Measurements from ENCODE around the gene GIPR.
"Not testable (repeated sequence)": the region's sequence is repeated elsewhere in the genome, so short reads cannot be mapped to it uniquely, and the experiment has no call there.

The GIPR gene

DNA sequence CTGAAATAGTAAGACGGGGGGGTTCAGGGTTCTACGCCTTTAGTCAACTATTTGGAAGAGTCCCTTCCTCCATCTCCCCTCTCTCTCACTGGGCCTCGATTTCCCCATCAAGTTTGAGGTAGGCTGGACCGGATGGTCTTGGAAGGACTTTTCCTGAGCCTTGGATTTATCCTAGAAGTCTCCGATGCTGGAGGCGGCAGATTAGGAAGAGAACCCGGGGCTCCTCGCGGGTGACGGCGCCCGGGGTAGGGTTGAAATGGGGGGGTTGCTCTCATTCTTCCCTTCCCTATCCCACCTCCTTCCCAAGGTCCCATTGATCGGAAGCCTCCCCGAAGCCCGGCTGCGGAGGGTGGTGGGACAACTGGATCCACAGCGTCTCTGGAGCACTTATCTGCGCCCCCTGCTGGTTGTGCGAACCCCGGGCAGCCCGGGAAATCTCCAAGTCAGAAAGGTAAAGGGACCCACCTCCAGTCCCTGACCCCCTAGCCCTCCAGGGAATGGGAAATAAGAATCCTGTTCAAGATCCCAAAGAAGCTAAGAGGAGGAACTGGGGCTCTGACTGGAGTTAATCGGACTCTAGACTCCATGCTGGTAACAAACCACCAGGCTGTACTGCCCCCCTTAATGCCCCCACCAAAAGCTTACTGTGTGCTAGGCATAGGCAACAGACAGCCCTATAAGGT is 25.2 kb downstream of the GIPR start:
- peak; percentile 30 for DNase-seq

DNA sequence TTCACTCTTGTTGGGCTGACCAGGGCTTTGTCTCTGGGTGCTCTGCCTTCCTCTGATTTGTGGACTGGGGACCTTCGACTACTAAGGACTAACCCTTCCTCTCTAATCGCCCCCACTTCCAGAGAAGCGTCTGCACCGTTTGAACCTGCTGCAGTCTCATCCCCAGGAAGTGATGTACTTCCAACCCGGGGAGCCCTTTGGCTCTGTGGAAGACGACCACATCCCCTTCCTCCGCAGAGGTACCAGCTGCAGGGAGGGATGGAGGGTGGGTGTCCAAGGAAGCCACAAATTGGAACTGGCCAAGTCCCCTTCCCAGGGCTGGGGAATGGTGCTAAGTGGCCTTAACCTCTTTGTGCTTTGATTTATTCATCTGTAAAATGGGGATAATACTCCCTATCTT is 33.7 kb downstream of the GIPR start:
- DNase-seq = no peak

DNA sequence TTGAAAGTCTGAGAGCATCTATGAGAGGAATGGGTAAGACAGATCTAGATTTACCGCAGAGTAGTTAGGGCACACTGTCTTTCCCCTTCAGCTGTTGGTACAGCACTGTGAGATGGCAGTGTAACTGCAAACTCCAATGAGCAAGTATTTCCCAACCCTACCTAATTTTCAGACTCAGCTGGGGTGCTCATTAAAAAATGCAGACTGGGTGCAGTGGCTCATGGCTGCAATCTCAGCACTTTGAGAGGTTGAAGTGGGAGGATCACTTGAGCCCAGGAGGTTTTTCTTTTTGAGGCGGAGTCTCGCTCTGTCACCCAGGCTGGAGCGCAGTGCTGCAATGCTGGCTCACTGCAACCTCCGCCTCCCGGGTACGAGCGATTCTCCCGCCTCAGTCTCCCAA is 37.1 kb downstream of the GIPR start:
- no peak for DNase-seq

DNA sequence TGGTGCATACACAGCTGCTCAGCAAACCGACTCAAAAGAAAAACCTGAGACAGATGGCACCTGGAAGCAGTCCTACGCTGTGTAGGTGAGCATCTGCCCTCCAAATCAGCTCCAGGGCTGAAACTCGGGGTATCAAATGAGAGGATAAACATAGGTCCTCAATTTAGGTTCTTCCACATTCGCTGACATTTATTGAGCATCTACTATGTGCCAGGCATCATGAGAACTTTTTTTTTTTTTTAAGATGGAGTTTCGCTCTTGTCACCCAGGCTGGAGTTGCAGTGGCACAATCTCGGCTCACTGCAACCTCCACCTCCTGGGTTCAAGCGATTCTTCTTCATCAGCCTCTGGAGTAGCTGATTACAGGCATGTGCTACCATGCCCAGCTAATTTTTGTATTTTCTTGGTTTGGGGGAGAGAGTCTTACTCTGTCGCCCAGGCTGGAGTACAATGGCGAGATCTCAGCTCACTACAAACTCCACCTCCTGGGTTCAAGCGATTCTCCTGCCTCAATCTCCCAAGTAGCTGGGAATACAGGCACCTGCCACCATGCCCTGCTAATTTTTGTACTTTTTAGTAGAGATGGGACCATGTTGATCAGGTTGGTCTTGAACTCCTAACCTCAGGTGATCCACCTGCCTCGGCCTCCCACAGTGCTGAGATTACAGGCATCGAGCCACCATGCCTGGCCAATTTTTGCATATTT is 37.8 kb downstream of the GIPR start:
- DNase-seq = no peak

DNA sequence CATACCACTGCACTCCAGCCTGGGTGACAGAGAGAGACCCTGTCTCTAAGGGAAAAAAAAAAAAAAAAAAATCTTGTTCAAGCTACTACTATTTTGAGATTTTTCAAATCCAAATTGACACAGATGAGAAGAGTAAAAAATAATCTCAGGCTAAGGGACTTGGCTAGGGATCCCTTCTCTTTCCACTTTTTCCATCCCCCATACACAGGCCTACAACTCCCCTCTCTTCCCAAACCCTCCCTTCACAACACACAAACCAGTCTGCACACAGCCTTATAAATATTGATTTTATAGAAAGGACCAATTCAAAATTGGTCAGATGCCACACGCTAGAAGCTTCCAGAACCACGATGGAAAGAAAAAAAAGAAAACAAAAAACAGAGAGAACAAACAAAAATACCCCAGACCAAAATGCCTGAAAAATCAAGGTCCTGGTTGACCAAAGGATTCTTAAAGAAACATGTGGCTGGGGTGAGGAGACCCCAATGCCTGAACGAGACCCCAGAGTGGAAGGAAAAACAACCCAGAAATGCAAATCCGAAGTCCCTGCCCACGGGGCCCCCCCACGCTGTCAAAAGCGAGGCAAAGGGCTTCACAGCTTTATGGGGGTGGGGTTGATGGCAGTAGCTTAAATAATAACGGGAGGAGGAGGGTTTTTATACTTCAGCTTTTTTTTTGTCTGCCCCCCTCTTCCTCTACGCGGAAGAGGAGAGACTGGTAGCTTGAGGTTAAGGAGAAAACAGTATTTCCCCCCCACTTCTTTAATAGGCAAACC is 42.5 kb downstream of the GIPR start:
- no peak for DNase-seq

DNA sequence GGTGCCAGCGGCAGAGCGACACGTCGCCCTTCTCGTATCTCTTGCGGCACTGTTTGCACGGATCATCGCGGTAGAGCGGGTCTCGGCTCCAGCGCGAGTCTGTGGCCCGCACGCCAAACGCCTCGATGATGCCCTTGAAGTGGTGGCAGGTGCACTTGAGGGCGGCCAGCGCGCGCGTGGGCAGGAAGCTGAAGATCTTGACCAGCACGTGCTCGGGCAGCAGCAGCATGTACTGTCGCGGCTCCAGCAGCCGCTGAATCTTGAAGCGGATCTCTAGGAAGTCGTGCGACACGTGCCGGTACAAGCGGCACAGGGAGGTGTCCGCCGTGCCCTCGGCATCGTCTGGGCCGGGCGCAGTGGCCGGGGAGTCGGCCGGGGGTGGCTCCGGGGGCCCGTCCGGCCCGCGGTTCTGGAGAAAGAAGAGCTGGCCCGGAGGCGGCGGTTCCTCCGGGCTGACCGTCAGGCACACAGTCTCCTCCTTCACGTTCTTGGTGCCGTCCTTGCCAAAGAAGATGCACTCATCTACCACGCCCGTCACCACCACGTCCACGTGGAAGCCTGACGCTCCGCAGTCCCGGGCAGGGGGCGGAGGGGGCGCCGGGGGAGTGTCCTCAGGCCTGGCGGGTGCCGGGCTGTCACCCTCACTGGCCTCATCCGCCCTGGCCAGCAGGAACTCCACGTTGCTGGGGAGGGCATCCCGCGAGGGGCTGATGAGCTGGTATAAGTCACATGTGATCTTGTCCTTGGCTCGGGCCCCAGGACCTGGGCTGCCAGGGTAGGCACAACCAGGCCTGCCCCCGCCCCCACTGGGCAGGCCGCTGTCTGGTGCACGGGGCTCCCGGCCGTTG is 44.1 kb downstream of the GIPR start:
- no peak for DNase-seq

DNA sequence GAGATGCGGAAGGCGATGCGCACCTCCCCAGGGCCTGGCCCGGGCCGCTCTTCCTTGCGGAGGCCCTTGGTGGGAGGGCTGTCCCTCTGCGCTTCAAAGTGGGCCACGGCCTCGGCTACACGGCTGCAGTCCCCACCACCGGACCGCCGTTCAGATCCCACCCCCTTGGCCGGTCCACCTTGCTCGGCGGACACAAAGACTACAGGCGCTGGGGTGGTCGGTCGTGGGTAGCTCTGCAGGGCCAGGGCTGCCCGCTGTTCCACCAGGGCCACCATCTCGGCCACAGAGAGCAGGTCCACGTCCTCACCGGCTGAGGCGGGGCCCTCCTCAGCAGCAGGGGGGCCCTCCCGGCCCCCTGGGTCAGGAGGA is 44.7 kb downstream of the GIPR start:
- no peak for DNase-seq

DNA sequence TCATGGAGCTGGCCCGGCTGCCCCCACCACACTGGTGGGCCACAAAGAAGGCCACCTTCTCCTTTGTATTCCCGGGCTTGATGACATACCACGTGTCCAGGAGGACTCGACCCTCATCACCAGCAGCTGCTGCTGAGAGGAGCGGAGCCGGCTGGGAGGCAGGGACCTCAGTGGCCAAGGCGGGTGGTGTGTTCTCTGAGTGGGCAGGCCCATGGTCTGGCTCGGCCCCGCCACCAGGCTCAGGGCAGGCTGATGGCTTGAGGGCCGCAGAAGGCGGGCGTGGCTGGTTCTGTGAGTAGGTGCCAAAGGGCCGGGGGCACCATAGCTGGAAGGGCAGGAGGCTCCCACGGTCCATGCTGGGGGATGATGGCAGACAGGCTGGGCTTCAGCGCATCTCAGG is 45.1 kb downstream of the GIPR start:
- no peak for DNase-seq

DNA sequence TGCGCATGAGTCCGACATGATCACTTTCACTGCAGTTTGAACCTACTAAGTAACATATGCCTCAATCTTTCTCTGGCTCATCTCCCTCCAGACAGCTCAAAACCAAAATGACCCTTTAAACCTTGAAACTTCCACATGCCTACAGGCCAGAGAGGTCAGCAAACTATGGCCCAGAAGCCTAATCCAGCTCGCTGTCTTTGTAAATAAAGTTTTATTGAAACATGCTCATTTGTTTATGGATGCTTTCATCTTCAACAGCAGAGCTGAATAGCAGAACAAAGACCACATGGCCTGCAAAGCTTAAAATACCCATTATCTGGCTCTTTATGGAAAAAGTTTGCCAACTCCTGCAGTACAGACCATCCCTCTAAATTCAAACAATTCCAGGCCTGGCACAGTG is 47.1 kb downstream of the GIPR start:
- DNase-seq = no peak

DNA sequence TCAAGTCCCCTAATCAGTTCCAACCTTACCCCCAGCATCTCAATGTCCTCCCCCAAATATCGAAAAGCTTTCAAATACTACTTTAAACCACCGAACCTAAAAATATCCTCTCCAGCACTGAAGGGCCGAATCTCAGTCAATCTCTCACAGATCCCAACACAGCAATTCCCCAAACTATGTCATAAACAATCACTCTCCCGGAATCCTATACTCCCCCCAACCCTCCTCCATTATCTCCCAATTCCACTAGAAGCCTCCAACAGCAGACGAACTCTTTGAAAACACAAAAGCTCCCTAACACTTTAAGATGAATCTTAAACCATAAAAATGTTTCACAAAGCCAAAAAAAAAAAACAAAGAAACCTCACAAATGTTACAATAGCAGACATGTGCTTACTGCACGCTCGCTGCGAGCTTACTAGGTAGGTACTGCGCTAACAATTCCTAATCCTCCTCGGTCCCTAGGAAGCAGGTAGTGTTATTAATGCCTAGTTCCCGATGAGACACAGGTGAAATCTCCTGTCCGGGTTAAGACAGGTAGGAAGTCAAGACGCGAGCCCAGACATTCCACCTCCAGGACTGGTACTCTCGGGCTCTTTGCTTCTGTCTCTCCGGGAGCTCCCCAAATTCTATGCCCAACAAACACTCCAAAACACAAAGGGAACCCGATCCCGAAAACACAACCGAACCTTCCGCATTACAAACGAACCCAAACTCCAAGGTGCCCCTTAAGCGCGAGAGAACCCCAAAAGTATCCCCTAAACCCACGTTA is 48.5 kb downstream of the GIPR start:
- no peak for DNase-seq

DNA sequence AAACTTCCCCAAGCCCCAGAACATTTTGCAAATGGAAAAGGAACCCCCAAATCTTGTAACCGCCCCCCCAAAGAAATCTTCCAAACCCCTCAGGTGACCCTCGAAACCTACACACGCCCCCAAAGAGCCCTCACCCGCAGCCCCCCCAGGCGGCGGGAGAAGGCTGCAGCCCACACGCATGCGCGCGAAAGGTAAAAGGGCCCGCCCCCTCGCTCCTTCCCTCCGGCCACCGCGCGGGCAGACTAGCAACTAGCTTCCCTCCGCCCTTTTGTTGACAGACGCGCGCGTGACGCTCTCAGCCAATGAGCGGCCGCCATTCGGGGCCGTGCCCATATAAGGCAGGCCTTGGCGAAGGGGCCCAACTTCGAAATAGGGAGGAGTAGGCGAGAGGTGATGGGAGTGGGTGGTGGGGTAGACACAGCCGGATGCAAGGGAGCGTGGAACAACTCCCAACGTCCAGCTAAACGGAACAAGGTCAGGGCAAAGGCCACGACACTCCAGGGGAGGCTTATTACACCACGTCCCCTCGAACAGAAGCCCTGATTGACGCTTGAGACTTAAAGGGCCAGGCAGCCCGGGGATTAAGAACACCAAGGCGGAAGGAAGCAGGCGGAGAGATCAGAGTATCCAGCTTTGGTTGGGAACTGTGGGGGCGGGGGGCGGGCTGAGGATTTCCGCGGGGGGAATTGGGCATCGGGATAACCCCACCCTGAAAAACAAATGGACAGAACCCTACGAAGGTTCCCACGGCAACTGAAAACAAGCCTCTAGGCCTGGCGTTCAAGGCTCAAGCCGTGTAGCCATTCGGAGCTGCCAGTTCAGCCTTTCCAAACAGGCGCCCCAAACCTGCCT is 49.3 kb downstream of the GIPR start:
- peak; percentile 95 for DNase-seq

DNA sequence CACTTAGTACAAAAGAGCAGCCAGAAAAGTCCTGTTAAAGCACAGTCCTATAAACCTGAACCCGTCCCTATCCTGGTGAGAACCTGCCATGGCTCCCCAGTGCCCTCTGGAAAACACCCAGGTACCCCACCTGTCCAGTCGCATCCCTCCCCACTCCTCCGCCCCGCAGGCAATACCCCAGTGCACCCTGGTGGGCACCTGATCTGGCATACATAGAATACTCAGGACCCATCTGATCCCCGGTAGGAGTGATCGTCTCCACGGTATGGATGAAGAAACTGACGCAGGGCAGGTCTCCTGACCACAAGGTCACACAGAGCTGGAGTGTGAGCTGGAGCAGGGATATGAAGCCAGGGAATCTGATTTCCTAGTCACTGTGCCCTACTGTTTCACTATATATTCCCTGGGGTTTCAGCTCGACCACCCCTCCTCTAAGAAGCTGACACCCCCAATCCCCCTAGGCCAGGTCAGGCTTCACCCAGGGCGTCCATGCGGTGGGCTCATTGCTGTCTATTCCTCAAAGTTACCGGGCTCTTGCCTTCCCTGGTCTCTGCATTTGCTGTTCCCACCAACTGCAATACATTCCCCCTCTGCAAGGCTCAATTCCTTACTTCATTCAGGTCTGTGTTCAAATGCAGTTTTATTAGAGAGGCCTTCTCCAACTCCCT is 50.1 kb downstream of the GIPR start:
- no peak for DNase-seq

DNA sequence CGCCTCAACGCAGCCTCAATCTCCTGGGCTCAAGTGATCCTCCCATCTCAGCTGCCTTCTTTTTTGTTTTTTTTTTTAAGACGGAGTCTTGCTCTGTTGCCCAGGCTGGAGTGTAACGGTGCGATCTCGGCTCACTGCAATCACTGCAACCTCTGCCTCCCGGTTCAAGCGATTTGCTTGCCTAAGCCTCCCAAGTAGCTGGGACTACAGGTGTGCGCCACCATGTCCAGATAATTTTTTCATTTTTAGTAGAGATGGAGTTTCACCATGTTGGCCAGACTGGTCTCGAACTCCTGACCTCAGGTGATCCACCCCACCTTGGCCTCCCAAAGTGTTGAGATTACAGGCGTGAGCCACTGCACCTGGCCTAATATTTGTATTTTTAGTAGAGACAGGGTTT is 52.0 kb downstream of the GIPR start:
- not testable (repeated sequence) for DNase-seq

DNA sequence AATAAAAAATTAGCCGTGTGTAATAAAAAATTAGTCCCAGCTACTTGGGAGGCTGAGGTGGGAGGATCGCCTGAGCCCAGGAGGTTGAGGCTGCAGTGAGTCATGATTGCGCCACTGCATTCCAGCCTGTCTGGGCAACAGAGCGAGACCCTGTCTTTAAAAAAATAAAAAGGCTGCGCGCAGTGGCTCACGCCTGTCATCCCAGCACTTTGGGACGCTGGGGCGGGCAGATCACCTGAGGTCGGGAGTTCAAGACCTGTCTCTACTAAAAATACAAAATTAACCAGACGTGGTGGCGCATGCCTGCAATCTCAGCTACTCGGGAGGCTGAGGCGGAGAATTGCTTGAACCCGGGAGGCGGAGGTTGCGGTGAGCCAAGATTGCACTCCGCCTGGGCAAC is 60.7 kb downstream of the GIPR start:
- not testable (repeated sequence) for DNase-seq

DNA sequence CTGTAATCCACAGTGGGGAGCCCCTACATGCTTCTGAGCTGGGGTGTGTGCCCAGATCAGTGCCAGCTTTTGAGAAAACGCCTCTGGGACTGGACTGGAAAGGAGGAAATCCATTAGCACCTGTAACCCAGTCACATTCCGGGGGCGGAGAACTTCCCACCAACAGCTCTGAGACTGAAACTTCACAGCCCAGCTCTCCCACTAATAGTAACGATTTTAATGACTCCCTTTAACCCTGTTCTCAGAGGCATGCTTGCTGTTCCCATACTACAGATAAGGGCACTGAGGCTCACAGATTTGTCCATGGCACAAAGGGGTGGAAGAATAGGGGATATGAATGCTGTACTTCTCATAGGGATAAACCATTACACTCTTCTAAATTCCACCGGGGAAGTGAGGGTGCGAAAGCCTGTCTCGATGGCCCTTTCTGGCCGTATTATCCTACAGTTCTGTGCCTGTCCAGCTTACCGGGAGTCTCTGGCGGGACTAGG is 61.8 kb downstream of the GIPR start:
- DNase-seq = no peak

DNA sequence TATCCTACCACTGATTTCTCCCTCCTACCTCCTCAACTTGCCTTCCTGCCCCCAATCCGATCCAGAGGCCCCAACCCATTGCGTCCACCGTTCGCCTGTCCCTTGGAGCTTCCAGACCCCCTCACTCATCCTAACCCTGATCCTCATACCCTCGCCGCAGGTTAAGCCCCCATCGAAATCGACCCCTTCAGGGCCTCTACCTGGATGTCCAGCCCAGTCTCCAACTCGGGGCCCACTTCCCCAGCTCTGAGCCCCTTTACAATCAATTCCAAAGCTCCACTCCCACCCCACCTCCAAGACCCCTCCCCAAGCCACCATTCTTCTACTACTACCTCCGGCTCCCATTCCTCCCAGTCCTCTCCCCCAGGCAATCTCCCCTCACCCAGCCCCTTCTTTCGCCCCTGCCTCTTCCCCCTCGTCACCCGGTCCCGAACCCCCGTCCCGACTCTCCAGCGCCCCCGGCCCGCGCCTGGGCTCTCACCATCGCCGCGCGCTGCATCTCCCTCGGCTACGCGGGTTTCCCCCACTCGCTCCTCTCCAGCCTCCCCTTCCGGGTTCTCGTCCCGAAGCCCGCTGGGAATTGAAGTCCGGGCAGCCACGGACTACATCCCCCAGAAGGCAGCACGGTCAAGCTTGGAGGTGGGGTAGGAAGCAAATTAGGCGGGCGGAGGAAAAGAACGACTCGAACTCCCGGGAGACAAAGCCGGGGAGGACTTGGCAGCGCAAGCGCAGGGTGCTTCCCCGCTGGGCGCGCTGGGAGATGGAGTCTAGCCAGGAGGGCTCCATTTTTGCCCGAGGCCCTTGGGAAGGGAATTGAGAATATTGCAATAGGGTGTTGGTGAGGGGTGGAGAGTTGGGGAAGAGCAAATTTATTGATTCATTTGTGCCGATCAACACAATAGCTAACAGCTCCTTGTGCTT is 62.6 kb downstream of the GIPR start, which contains the start of gene FBXO46:
Gene FBXO46 (minus strand): TSS at position 529 of the 921 bp plus-strand sequence. CDS start 17,401 bp downstream, outside the sequence.
- peak; percentile 99 for DNase-seq
